Activated T-cell treated with anti-CD3 and anti-CD28 coated beads for 48 hours (primary cell): ENCODE results near the gene TTC28.

Experiments
- DNase-seq: peaks from one replicate; pipeline ENCODE4 v3.0.0-alpha.2; 2020; ENCODE audit warnings: low read depth

TTC28 gene

DNA sequence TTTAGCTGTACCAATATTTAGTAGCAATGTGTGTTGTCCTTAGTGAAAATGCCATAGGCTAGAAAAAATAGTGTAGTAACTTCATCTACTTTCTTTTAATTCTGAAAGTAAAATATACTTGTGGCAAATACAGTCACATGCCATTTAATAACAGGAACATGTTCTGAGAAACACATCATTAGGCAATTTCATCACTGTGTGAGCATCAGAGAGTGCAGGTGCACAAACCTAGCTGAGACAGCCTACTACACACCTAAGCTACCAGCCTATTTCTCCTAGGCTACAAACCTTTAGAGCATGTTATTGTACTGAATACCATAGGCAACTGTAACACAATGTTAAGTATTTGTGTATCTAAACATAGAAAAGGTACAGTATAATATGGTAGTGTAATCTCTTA lies 633.5 kb downstream of the TTC28 start:
- no peak for DNase-seq

GRCh38 chr22:28044546-28045173 lies 635.0 kb downstream of the TTC28 start:
- no peak for DNase-seq

DNA sequence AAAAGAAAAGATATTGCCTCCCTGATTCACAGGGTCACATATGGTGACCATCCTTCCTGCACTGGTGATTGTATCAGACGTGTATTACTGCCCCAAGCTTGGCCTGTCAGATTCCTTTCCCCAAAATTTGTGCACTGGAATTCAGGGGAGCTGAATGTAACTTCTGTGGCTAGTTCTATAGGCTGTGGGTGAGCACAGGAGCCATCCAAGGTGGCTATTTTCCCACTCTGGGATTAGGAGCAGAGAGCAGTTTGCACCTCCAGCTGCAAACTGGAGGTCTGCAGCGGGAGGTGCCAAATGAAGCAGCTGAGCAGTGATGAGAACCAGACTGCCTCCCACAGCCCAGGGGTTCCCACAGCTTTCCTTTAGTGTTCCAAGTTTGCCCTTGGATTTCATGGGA lies 636.4 kb downstream of the TTC28 start:
- no peak for DNase-seq

DNA sequence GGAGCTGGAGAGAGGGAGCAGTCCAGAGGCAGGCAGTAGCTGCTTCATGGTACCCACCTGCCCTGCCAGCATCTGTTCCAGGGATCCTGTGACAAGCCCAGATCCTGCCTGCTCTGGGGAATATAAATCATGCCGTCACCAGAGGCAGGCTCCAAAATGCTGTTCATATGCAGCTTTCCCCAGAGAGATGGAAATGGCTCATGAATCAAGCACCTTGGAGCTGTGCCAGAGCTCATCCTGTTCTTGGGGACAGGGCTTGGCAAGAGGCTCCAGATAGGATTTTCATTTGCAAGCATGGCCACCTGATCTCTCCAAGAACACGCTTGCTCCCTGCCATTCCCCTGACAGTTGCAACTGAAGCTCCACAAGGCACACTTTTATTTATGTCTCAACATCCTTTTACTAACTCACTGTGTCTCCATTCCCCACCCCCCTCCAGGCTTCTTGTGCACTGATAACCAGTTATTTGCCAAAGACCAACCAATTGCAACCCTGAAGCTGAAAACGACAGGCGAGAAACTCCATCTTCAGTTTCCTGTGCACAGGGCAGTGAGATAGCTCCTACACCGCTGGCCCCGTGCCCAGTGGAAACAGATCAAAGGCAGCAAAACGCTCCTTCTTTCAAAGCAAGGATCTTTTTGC lies 644.8 kb downstream of the TTC28 start:
- DNase-seq, result no peak

GRCh38 chr22:28034145-28034759 lies 645.4 kb downstream of the TTC28 start:
- DNase-seq, result no peak

DNA sequence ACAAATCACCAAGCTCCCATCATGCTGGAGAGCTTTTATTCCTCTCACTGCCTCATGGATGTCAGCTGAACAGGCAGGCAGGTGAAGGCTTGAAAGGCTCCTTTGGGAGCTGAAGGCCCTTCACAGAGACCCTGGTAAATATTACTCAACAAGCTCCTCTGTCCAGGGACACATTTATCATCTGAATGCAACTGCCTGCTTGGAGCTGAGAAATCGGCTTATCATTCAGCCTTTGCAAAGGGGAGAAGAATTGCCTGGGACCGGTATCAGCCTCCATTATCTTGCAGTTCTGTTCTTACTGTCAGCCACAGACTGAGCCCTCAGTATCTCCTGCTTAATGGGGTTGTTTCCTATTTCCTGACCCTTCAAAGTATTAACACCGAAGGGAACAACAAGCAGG lies 646.8 kb downstream of the TTC28 start:
- DNase-seq, result no peak

GRCh38 chr22:28031383-28031922 lies 648.2 kb downstream of the TTC28 start:
- DNase-seq, result no peak

DNA sequence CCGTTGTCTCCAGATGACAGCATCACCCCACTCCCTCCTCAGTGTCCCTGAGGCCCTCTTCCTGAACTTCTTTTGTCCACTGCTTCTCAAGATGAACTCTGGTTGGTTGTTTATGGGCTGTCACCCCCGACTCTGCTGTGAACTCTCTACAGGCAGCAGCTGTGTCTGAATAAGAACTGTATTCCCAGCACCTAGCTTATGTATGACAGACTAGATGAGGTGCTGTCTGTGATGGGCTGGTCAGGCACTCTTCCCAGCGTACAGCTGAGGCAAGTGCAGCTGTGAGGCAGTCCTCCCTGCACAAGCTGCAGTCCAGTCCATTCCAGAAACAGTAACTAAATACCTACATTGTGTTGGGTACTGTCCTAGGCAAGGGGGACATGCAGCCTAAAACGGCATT lies 649.2 kb downstream of the TTC28 start:
- no peak for DNase-seq

GRCh38 chr22:28029956-28030355 lies 649.7 kb downstream of the TTC28 start:
- DNase-seq, result no peak

- no peak for DNase-seq
Observed at GRCh38 chr22:28029201-28029948, 650.3 kb downstream of the TTC28 start.

GRCh38 chr22:28027453-28028448 lies 651.9 kb downstream of the TTC28 start:
- no peak for DNase-seq

GRCh38 chr22:28025866-28026575 lies 653.6 kb downstream of the TTC28 start:
- no peak for DNase-seq

GRCh38 chr22:28025333-28025732 lies 654.3 kb downstream of the TTC28 start:
- no peak for DNase-seq

DNA sequence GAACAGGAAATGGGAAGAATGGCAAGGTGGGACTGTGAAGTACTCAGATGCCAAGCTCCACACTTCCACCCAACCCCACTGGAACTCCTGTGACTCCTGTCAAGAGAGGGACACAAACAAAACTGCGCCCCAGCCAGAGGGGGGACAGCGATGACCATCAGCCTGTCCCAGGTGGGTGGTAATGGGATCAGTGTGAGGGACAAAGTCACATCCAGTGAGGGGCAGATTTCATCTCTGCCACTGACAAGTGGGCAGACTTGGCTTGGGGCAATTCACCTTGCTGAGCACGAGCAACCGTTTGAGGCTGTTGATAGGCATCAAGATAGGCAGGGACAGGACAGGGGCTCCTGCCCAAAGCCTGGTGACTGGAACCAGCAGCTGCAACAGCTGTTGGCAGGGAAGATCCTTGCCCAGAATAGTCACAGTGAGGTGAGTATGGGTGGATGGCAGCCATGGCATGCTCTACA lies 655.2 kb downstream of the TTC28 start:
- DNase-seq, result no peak

- no peak for DNase-seq
Observed at GRCh38 chr22:28023774-28024173, 655.9 kb downstream of the TTC28 start.

DNA sequence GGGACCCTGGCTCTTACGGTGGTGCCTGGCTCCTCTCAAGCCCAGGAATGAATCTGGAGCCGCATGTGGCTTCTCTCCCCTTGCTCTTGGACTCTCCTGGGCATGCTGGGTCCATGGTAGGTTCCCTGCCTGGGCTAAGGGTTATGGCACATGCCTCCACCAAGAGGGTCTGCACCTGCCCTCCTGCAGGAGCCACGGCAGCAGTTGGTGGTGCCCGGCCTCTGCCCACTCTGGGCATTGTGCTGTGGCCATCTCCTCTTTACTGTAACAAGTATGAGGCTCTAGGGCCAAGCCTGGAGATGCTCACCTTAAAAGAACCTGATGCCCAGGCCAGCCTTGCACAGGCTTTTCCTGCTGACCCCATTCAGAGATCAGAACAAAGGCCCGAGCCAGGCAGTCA lies 656.6 kb downstream of the TTC28 start:
- no peak for DNase-seq

DNA sequence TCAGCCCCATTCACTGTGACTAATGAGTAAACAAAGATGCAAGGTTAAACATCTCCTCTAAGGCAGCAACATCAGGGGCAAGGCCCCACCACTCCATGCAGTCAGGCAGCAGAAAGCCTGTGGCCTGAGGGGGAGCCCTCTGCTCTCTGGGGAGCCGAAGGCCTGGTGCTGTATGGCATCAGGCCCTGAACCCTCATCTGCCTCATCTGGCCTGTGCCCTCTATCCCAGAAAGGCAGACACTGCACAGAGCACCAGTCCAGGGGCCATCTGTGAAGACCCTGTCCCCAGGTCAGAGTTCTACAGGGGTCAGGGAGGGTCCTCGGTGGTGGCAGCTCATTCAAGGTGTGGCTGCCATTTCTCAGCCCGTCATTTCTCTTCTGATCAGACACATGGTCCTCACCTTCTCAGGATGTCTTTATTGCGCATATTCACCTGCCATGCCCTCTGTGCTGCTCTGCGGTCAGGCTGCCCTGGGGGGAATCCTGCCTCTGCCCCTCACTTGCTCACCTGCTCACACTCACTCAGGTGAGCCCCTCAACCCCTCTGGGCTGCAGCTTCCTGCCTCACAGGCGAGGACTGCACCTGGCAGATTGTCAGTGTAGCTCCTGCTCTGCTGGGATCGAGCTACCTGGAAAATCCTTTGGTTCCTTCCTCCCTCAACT lies 657.5 kb downstream of the TTC28 start:
- no peak for DNase-seq

GRCh38 chr22:28021116-28021997 lies 658.3 kb downstream of the TTC28 start:
- no peak for DNase-seq
